GM21526 (cell line): Measurements from ENCODE around the gene ASCC1.

Experiments
- ATAC-seq: cut with Tn5 transposase; IDR thresholded peaks from one replicate; pipeline ENCODE4 v1.9.1; 2021; ENCODE audit warnings: moderate library complexity; ENCODE audit not compliant: unreplicated experiment, low FRiP score

ASCC1 gene

GRCh38 chr10:72072639-72073038 is 143.4 kb downstream of the ASCC1 start:
- no peak for ATAC-seq

DNA sequence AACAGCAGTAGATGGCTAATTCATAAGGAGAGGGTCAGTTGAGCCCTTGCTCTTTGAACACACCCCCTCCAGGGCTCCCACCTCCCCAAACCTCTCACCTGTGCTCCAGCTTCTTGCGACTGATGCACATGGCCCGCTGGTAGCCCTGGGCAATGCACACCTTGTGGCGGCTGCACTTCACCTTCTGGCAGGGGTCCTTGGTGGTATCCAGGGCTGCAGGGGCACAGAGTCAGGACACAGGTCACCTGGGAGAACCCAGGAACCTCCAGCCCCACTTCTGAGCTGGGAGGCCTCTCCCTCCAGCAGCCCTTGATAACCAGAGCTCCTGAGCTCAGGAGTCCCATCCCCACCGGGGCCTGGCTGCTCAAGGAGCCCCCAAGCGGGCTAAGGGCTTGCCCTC is 144.0 kb downstream of the ASCC1 start:
- no peak for ATAC-seq

DNA sequence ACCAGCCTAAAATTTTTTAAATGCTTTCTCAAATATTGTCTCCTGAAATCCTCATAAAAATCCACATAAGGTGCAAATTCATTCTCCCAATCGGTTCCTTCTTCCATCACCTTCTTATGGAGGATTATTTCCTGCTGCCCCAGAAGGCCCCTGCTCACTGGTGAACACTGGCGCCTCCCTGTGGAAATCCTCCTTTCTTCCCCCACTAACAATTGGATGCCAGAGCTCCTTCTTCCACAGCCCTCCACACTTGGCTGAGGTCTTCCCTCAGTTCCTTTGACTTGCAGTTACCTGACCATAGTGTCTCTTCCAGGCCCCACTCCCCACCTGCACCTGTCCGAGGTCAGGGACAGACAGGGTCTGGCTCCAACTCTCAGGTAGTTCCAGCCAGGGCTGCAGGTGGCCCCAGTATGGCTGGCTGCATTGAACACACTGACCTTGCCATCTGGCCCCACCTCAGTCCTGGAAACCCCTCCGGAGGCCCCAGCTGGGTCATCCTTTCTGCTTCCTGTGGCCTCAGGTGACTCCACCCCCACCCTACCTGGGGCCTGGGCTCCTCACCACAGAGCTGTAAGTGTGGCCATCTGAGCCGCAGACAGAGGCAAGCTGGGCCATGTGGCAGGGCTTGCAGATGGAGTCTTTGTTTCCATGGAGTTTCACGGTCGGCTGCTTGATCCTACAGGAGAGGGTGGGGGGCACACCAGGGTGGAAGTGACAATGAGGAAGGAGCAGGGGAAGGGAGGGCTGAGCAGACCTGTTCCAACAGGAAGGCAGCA is 146.1 kb downstream of the ASCC1 start:
- ATAC-seq: no peak

DNA sequence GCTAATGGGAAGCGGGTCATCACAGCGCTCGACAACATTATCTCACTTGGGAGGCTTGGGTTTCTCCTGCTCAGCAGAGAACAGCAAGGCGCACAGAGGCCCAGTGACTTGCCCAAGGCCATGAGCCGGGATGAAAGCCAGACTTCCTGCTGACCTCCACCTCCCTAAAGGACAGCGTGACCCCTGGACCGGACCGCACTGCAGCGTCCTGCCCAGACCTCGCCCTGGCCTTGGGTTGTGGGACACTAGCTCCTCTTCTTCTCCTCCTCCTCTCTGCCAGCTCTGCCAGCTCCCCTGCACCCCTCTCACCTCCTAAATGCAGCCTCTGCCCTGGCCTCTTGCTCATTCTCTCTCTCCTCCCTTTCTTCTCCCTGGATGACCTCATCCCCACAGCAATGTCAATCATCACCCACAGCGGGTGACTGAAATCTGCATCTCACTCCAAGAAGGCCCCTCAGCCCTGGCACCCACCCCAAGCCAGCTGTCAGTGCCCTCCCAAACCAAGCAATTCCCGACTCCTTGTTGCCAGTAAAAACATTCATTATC is 147.1 kb downstream of the ASCC1 start:
- ATAC-seq: no peak

DNA sequence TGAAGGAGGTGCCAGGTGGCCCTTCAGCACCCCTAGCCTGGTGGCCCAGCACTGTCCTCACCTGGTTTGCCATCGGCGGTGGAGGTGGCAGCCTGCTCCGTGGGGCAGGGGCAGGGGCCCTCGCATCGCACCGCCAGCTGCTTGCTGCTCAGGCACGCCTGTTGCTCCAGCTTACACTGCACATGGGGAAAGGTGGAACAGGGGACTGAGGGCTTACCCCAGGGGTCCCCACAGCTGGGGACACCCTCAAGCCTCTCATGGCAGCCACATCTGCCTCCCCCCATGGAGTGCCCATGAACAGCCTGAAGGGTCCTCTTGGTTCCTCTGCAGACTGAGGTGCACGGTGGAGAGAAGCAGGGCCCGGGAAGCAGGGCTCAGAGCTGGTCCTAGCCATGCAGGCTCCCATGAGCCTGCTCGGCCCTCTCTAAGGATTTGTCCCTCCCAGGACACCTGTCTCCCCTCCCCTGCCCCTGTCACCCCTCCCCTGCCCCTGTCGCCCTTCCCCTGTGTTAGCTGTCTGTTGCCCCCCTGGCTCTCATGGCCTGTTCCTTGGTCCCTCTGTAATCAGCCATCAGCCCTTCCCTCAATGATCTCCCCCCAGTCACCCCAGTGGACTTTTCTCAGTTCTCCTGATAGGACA is 147.8 kb downstream of the ASCC1 start:
- no peak for ATAC-seq

DNA sequence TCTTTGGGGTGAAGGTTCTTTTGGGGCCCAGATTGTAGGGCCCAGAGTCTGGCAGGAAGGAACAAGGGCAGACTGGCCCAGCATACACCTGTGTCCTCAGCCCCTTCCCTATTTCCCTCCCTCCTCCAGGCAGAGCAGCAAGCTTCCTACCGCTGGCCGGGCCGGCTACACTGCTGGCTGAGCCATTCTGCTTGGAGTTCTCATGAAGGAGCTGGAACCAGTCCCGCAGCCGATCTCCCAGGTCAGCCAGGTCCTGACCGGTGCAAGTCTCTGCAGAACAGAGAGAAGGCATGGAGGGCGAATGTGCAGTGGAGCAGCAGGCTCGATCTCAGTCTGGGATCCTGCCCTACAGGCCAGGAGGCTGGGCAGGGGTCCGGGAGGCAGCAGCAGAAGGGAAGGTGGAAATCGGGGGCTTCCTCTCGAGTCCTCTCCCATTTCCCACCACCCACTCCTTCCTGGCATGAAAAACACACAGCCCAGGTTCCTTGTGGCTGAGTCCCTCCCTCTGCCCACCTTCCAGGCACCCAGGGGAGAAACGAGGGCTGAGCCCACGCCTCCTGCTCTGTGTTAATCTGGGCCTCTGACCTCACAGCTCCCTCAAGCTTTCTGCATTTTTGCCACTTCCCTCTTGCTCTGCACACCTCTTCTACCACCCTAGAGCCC is 148.5 kb downstream of the ASCC1 start:
- ATAC-seq: no peak

GRCh38 chr10:72066318-72067284 is 149.5 kb downstream of the ASCC1 start:
- ATAC-seq: no peak

DNA sequence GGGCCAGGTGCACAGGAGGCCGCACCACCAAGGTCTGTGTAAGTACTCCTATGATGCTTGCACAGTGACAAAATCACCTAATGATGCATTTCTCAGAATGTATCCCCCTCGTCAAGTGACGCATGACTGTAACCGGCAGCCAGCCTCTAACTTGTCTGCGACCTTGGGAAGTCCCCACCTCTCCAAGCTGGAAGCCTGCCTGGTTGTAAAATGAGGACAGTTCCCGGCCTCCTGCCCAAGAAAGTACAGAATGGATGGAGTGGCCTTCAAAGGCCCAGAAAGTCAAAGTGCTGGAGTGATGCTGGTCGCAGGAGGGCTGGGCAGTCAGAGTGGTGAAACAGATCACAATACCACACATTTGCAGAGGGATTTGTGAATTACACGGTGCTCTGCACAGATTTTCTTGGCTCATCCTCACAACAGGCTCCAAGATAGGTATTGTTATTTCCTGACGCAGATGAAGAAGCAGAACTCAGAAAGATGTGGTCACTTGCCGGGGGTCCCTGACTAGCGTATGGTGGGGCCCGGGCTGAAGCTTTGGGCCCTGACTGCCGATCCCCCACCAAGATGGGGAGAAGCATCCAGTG is 150.5 kb downstream of the ASCC1 start:
- ATAC-seq: no peak

GRCh38 chr10:72063703-72064391 is 152.2 kb downstream of the ASCC1 start:
- ATAC-seq: no peak

- no peak for ATAC-seq
Measured at GRCh38 chr10:72062832-72063702, 153.0 kb downstream of the ASCC1 start.

- no peak for ATAC-seq
Measured at GRCh38 chr10:72062382-72062781, 153.7 kb downstream of the ASCC1 start.

DNA sequence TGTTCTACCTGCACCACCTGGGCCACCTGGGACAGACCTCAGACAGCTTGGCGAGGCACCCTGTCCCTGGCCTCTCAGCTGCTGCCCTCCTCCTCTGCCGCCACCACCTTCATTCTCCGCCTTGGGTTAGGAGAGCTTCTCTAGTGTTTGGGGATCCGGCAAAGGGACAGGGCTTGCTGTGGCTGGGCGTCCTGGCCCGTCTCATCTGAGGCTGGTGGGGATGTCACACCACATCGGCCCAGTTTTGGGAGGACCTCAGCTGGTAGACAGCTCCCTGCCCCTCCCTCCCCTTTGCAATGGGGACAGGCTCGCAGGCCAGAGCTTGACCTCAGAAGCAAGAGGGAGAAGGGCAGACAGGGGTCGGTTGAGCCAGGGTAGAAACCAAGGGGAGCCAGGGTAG is 154.1 kb downstream of the ASCC1 start:
- ATAC-seq: no peak

DNA sequence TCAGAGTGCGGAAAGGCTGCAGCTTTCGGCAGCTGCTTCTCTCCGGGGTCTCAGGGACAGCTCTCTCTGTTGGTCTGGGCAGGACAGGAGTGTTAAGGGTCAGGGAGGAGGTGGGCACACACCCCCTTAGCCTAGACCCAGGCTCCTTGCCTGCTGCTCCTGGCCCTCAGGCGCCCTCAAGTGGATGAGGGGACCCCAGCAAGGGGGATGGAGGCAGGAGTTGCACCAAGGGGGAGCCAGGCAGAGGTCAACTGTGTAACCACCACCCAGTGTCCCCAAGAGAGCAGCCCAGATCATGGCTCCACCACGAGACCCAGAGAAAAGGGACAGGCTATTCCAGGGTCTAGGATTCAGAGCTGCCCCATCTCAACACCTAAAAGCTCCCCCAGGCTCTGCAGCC is 154.6 kb downstream of the ASCC1 start:
- ATAC-seq: no peak

DNA sequence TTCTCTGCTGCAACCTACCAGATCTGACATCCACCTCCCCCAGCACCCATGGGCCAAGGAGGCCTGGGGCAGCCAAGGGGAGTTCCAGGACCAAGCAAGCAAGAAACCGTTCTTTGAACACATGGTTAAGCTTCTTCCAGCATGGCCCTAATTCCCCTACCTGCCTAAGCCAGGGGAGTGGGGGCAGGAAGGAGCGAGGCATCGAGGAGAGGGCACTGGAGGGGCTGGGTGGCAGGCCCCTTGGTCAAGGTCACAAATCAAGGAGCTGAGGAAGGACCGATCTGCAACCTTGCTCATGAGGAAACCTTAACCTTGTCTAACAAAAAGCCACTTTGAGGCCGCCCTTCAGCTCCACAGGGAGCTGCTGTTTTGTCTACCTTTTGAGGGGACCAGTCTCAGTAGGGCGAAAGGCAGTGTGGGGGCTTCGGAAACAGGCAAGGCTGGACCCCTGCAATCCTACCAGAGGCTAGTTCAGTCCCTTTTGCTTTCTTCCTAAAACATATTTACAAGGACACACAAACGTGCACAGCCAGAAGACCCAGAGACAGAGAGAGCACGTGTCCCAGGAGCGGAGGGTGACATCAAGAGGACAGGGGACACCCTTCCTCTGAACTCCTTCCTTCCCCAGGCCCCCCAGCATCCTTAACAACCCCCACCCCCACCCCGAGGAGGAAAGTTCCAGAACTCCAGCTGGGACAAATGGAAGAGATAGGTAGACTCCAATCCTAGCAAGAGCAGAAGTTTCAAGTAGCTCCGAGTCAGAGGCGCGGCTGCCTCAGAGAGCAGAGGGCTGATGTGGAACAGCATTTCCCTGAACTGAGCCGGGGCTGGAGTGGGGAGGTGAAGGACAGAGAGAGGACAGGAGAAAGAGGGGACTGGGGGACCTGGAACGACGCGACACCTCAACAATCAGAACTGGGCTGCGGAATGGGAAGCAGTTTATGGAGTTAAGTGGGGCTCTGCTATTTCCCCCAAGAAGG is 155.9 kb downstream of the ASCC1 start:
- ATAC-seq: no peak

GRCh38 chr10:72058989-72059842 is 156.9 kb downstream of the ASCC1 start:
- ATAC-seq: no peak

GRCh38 chr10:72058347-72058898 is 157.7 kb downstream of the ASCC1 start:
- no peak for ATAC-seq
